ENCODE data around the gene CCDC18.
"Not testable (repeated sequence)": the region's sequence is repeated elsewhere in the genome, so short reads cannot be mapped to it uniquely, and the experiment has no call there.

The CCDC18 gene

DNA sequence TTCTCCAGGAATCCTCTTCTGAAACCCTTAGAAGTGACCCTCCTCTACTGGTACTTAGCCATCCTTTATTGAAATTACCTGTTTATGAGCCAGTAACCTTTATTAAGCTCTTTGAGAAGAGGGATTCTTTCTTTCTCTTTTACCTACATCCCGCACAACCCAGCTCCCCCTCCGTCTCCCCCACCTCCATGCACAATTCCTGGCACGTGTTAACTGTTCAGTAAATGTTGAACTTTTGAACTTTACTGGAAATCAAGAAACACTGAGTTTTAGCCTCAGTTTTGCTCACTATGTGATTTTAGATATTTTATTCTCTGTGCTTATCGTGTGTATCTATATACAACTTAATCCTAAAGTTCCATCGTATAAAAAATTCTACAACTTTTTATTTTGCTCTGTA lies 2.1 kb upstream of the CCDC18 start:
- DNase-seq: no peak

DNA sequence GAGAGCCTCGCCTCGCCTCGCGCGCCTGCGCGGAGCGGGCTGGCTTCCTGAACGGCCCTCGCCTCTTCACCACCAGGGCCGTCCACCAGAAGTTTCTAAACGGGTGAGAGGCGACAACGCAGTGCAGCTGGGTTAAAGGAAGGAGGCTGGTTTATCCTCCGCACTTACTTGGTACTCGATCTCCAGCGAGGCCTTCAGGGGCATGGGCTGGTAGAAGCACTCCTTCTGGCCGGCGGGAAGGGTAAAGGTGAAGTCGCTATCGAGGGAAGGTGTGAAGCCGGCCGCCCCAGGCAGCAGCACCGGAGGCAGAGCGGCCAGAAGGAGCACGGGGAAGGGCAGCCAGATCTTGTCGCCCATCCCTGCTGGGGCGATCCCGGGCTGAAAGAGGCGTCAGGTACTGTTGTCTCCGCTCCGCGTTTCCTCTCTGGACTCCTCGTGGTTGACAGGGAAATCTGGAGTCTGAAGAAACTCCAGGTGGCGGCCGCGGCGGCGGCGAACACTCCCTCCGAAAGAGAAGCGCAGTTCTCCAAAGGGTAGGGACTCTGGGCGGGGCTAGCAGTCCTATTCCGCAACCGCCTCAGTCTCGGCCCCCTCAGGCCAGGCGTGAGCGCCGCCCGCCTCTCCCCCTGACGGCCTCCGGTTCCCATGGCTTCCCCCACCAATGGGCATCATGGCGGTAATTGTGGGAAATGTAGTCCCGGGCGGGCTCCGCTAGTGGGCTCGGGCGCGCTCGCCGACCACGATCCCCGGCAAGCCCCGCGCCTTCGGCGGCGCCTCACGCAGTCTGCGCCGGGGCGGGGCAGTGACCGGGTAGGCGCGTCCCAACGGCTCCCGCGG lies 420 bp upstream of the CCDC18 start, which contains the start of gene TMED5:
Gene TMED5, minus strand, starts transcription at position 528 of the 837 bp plus-strand sequence. Its CDS starts 171 bp downstream, at position 357.
- peak; percentile 95 for DNase-seq

DNA sequence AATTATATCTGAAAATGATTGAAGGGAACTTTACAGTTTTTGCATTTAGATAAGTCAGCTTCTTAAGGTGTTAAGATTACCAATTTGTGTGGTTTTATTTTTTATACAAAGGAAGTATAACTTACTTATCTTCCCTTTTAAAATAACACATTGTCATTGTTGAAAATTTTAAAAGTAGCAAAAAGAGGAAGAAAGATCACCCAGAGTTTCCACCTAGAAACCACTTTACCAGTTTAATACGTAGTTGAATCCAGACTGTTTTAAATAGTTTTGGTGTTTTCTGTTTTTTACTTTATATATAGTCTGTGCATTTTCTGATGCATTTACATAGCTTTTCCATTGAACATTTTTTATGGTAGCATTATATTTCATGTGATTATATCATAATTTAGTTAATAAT lies 6.1 kb downstream of the CCDC18 start:
- DNase-seq: no peak

DNA sequence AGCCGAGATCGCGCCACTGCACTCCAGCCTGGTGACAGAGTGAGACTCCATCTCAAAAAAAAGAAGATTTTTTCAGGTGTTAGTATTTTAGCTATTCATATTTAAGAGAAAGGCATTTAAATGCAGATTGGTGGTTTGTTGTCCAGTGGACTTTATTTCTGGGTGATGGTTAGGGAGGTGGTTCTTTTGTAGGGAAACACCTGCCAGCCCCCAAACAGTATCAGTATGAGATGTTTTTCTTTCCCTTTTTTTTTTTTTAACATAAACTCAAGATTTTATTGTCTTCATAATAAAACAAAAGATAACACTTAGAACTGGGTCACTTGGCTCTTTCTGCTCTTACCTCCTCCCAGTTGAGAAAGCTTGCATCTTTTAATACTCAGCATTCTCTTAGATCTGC lies 9.9 kb downstream of the CCDC18 start:
- no peak for DNase-seq

DNA sequence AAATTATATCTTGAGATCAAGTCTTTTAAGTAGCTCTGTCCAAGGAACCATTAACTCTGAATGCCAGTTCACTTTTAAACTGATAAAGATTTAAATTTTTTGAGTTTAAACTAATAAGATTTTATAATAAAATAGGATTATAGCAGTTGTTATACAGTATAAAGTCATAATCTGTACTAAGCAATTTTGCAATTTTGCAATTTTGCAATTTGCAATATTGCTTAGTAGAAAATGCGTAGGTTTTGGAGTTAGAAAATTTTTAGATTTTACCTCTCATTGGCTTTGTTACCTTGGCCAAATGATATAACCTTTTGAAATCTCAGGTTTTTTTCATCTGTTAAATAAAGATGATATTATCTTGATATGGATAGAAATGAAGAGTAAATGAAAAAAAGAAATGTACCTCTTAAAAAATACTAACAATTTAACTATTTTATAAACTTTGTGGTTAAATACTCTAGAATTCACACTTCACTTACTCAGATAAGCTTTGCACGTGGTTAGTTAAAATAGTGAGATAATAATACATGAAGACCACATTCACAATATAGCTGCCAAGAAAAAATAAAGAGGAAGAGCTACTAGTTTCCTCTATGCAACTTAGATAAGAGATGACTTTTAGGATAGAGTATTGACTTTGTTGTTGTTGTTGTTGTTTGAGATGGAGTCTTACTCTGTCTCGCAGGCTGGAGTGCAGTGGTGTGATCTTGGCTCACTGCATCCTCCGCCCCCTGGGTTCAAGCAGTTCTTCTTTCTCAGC lies 13.9 kb downstream of the CCDC18 start:
- DNase-seq: no peak

DNA sequence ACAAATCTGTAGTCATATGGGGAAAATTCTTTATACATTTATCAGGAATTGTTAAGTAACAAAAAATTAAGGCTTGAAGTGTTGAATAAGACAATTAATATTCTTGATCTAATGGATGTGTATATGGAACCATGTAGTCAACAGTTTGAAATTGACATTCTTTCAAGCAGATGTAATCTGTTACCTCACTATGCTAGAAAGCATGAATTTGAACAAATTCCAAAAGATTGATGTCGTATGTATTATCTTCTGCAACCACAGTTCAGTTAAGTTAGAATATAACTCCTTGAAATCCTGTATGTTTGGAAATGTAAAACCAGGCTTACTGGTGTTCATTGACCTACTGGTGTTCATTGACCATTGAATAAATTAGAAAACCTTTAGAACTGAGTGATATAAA lies 16.1 kb downstream of the CCDC18 start:
- DNase-seq: peak; percentile 22

DNA sequence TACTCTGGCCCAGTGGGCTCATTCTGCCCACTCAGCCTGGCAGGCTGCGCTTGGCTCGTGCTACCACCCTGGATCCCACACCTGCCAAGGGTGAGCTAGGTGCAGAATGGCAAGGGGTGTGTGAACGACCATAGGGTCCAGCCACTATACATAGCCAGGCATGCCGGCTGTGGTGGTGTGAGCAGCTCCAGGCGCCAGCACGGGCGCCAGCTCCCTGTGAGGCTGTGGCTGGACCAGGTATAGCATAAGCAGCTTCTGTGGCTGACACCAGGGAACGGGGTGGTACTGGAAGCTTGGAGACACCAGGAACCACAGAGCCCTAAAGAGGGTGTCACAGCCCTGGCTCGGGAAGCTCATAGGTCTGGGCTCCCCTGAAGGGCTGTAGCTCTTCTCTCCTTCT lies 18.6 kb downstream of the CCDC18 start:
- DNase-seq: no peak

DNA sequence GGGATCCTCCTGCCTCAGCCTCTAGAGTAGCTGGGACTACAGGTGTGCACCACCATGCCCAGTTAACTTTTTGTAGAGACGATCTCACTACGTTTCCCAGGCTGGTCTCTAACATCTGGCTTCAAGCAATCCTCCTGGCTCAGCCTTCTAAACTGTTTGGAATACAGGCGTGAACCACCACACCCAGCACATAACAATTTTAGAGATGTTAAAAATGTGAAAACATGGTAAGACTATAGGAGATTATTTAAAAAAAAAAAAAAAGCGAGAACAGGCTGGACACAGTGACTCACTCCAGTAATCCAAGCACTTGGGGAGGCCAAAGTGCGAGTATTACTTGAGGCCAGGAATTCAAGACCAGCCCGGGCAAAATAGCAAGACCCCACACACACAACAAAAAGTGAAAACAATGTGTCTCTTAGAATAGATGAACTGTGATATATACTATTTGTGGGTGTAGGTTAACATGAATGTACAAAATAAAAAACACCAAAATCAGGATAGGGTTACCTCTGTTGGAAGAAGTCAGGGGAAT lies 19.6 kb downstream of the CCDC18 start:
- DNase-seq: no peak

DNA sequence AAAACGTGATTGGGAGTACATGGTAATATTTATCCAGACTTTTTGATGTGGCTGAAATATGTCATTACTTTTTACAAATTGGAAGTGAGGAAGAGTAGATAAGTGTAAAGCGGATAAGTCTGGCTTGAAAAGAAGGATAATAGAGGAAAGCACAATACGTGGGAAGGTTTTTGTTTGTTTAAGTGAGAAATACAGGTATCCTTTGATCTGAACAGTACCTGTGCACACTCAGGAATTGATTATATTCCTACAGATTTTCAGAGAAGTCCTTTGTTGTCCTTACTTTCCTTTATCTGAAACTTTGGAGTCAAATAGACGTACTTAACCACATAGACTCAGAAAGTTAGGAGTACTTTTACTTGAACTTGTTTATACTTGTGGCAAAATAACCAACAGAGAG lies 20.2 kb downstream of the CCDC18 start:
- no peak for DNase-seq

DNA sequence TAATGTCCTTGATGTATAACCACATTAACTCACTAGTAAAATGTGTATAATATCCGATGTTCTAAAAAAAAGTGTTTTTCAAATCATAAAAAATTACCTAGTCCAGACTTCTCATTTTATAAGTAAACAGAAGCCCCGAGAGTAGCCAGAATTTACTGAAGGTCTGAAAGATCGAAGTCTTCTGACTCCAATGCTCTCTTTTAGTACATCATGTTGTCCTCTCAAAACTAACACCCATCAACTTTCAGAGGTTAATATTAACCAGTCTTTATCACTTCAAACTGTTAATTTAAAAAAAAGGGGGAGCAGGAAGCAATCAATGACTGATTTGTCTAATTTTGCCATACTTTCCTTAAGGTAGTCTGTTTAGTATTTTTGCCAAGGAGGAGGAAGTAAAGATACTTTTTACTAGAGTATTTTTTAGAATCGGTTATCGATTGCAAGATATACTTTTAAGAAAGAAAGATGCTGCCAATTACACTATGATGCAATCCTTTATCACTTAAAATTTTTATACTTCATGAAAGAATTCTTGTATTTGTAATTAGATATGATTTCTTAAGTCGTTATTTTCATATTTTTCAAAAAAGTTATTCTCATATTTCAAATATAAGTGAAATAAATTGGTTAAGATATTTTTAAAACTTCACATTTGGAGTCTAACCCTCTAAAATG lies 25.5 kb downstream of the CCDC18 start:
- no peak for DNase-seq

DNA sequence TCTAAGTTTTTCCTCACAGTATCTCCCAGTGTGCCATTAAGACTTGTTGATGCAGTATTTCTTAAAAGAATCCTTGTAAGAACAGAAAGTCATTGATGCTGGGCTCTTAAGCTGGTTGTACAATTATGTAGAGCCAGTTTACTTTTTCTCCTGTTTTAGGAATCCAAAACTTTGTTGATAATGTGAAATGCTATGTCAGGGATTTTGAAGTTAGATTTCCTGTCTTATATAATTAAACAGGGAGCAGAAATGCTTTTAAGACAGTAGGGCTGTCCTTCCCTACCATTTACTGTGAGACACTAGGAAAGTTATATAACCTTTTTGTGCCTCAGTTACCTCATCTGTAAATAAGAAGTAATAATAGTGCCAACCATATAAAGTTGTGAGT lies 26.0 kb downstream of the CCDC18 start:
- no peak for DNase-seq

DNA sequence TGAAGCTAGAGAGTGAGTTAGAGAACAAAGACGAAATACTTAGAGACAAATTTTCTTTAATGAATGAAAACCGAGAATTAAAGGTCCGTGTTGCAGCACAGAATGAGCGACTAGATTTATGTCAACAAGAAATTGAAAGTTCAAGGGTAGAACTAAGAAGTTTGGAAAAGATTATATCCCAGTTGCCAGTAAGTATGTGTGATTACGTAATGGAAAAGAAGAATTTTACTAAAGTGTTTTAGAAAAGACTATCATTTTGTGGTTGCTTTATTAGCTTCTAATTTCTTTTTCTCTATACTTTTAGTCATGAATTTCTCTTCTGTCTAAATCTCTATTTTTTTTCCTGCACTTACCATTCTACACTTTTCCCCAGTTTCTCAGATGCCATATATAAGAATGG lies 26.7 kb downstream of the CCDC18 start:
- DNase-seq: no peak

DNA sequence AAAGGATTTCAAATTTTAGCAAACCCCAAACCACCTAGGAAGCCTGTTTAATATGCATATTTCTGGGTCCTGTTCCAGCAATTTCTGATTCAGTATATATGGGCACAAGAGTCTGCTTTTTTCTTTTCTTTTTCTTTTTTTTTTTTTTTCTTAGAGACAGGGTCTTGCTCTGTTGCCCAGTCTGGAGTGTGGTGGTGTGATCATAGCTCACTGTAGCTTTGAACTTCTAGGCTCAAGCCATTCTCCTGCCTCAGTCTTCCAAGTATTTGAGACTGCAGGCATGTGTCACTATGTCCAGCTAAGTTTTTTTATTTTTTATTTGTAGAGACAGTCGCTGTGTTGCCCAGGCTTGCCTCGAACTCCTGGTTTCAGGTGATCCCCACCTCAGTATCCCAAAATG lies 34.8 kb downstream of the CCDC18 start:
- no peak for DNase-seq

DNA sequence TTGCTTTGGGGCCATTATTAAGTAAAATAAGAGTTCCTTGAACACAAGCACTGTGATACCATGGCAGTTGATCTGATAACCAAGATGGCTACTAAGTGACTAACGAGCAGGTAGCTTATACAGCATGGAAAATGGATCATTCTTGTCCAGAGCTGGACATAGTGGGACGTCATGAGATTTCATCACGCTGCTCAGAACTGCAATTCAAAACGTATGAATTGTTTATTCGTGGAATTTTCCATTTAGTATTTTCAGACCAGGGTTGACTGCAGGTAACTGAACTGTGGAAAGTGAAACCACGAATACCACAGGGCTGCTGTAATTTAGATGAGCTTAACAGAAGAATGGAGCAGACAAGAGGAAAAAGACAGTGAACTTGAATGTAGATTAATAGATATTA lies 38.9 kb downstream of the CCDC18 start:
- DNase-seq: peak; percentile 40

DNA sequence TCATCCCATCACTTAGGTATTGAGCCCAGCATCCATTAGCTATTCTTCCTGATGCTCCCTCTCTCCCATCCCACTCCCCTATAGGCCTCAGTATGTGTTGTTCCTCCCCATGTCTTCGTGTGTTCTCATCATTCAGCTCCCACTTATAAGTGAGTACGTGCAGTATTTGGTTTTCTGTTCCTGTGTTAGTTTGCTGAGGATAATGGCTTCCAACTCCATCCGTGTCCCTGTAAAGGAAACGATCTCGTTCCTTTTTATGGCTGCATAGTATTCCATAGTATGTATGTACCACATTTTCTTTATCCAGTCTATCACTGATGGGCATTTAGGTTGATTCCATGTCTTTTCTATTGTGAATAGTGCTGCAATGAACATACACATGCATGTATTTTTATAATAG lies 40.2 kb downstream of the CCDC18 start:
- DNase-seq: not testable (repeated sequence)

DNA sequence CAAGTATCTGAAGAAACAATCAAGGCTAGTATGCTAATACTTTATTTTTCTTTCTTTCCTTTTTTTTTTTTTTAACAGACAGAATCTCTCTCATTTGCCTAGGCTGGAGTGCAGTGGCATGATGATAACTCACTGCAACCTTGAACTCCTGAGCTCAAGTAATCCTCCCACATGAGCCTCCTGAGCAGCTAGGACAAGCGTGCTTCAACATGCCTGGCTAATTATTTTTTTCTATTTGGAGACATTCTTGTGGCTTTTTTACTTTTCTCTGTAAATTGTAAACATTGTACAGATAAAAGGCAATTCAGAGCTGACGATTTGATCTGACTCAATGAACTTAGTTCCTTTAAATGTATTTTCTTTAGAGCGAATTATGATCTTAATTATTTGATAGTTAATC lies 41.4 kb downstream of the CCDC18 start:
- no peak for DNase-seq

DNA sequence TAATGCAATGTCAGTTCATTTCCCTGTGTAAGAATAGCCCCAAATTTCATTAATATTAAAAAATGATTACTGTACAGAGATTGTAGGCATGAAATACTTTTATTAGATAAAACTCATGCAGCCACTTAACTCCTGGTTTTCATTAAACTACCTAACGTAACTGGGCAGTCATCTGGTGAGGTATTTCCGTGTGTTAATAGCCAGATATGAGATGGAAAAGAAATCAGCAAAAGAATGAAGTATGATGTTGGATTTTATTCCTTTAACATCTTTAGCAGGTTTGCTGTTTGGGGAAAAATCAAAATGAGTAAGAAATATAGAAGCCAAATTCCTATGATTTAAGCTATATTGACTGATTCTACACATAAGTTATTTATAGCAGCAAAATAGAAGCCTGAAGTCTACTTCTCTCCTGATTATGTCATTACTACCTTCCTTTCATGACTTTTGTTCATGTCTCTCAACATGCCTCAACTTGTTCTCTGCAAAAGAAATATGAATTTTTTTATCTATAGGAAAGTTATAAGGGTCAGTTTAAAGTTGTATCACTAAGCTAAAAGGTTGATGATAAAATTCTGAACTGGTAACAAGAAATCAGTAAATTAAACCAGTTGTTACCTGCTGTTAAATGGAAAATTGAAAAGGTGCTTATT lies 42.6 kb downstream of the CCDC18 start:
- no peak for DNase-seq

DNA sequence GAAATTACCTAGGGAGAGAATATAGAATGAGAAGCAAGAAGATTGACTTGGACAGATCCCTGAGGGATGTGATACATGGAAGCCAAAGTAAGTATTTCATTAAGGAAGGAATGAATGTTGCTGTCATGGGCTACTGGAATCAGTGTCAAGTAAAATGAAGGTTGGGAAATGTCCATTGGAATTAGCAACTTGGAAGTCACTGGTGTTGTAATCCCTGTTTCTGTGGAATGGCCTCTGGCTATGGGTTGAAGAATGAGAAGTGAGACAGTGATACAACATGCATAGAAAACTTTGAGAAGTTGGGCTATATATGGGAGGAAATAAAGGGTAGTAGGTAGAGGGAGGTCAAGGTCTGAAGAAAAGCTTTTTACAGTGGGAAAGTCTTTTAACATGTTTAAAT lies 54.7 kb downstream of the CCDC18 start:
- DNase-seq: no peak

DNA sequence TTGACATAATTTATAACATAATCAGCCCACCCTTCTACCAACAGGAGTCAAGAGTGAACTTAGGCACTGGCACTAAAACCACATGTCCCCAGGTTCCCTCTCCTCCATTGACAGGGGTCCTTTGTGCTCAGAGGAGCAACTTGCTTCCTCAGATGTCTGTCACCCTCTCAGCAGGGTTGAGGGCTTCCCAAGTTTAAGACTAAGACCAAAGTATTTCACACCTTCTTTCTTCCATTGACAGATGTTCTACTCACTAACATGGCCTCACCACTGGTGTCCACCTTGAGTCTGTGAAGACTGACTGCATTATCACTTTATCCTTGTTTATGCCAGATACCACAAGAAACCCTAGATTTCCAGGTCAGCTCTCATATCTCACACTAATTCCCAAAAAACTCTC lies 56.5 kb downstream of the CCDC18 start:
- DNase-seq: no peak

DNA sequence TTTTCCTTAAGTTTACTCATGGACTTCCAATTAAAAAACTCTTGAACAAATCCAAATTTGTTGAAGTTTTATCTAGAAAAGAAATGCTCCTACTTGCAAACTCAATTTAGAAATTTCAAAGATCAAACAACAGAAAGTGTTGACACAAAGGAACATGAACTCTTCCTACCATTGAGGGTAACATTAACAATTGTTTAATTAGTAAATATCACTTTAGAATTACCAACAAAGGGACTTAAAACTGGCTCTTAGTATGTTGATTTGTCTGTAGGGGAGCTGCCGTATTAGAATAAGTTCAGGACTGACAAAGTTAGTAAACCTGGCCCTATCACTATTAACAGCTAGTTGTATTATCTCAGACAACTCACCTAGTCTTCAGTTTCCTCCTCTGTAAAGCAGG lies 57.9 kb downstream of the CCDC18 start:
- no peak for DNase-seq

DNA sequence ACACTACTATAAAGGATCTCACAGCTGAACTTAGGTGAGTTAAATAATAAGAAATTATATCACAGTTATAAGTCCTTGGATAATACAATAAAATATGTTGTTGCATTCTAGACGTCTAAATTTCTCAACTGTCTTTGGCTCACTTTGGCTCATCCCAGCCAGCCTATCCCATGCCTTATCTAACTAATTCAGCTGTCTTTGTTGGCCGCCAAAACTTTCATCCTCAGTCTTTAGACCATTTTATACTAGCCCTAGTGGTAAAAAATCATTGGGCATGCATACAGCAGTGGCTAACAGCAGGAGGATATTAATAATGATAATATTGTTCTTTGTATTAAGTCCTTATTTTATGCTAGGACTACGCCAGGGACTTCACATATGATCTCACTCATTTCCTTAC lies 59.3 kb downstream of the CCDC18 start:
- DNase-seq: no peak

DNA sequence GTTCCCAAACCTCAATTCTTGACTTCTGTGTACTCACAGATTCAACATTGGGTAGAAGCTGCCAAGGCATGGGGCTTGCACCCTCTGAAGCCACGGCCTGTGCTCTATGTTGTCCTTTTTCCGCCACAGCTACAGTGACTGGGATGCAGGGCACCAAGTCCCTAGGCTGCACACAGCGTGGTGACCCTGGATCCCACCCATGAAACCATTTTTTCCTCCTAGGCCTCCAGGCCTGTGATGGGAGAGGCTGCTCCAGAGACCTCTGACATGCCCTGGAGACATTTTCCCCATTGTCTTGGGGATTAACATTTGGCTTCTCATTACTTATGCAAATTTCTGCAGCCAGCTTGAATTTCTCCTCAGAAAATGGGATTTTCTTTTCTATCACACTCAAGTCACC lies 62.7 kb downstream of the CCDC18 start:
- DNase-seq: not testable (repeated sequence)

Data from kidney glomerular epithelial cell (primary cell).